Natural killer cell (primary cell): ENCODE measurements around the gene URGCP. TPM values are rescaled to one million over a fixed set of nuclear protein-coding genes. Genes with fewer than 3 reads are reported as not detected.

Experiments
- ATAC-seq, 3 donors: fragments of 150-1000 bp in 2 of 3; fragments of 200-7000 bp in 1 of 3; cut with Tn5 transposase; 1 replicate in 1 of 3; 2 replicates in 2 of 3; pipeline ENCODE4 v1.10.0; 2021; ENCODE audit warnings: mild to moderate bottlenecking in 2 of 3, moderate library complexity in 2 of 3
- DNase-seq, 2 donors: peaks; one replicate each; pipeline versions ENCODE4 v3.0.0 to v3.0.0-alpha.2; 2013 to 2021; ENCODE audit warnings: mixed read lengths in 1 of 2
- H3K27ac ChIP-seq: one replicate; pipeline ENCODE4 v1.5.1; 2013; ENCODE audit warnings: mild to moderate bottlenecking, low read length
- H3K27me3 ChIP-seq: one replicate; pipeline ENCODE4 v1.6.1; 2013; ENCODE audit warnings: low read length; ENCODE audit not compliant: control insufficient read depth, insufficient read depth
- H3K36me3 ChIP-seq: one replicate; pipeline ENCODE4 v1.6.1; 2013; ENCODE audit warnings: low read length; ENCODE audit not compliant: control insufficient read depth, insufficient read depth
- H3K4me1 ChIP-seq: one replicate; pipeline ENCODE4 v1.6.1; 2013; ENCODE audit warnings: low read length; ENCODE audit not compliant: control insufficient read depth, insufficient read depth
- H3K4me3 ChIP-seq: one replicate; pipeline ENCODE4 v1.5.1; 2013; ENCODE audit warnings: low read length
- H3K9me3 ChIP-seq: one replicate; pipeline ENCODE4 v1.6.1; 2013; ENCODE audit warnings: low read length; ENCODE audit not compliant: control insufficient read depth, insufficient read depth
- H3K27ac Mint-ChIP-seq, 2 donors: one replicate each; pipeline ENCODE4 v1.8.0; 2022; ENCODE audit warnings: mild to moderate bottlenecking in 2 of 2, mixed read lengths in 2 of 2, moderate library complexity in 1 of 2
- H3K27me3 Mint-ChIP-seq, 2 donors: one replicate each; pipeline ENCODE4 v1.8.0; 2022; ENCODE audit warnings: low read depth in 2 of 2, mixed read lengths in 2 of 2
- H3K36me3 Mint-ChIP-seq: one replicate; pipeline ENCODE4 v1.8.0; 2022; ENCODE audit warnings: mixed read lengths
- H3K4me1 Mint-ChIP-seq, 2 donors: one replicate each; pipeline ENCODE4 v1.8.0; 2022; ENCODE audit warnings: mixed read lengths in 2 of 2
- H3K4me3 Mint-ChIP-seq: one replicate; pipeline ENCODE4 v1.8.0; 2022; ENCODE audit warnings: mild to moderate bottlenecking, moderate library complexity, mixed read lengths
- H3K9me3 Mint-ChIP-seq, 2 donors: one replicate each; pipeline ENCODE4 v1.8.0; 2022; ENCODE audit warnings: mixed read lengths in 2 of 2
- WGBS: methylation state at CpG from one replicate; pipeline ENCODE4 v1.1.7; 2013; ENCODE audit warnings: missing lambda C conversion rate; ENCODE audit not compliant: insufficient coverage; 5-methylcytosine and 5-hydroxymethylcytosine counted together
- intact Hi-C: fragments of 100-400 bp; cut with micrococcal nuclease; formaldehyde crosslinking; loops from one replicate; pipeline ENCODE4 v1.14.2; 2022
- total RNA-seq, 4 donors: library from RNA; stranded (reverse); fragments of 120-200 nt in 1 of 4; gene quantifications; one replicate each; pipeline versions ENCODE4 v1.2.3 to v1.2.4, GENCODE V29; 2013 to 2022
- TF ChIP-seq, protein P1 (sequence below): fragments of 200-600 bp; IDR thresholded peaks from one replicate; pipeline ENCODE4 v1.8.0; 2022; ENCODE audit warnings: antibody characterized with exemption

The URGCP gene
- total RNA-seq, 3 donors from 2014 or later (not counting 1 experiment from before 2014, with no cell fraction given) = 11.5 to 24.4 (median 21.5) TPM

DNA sequence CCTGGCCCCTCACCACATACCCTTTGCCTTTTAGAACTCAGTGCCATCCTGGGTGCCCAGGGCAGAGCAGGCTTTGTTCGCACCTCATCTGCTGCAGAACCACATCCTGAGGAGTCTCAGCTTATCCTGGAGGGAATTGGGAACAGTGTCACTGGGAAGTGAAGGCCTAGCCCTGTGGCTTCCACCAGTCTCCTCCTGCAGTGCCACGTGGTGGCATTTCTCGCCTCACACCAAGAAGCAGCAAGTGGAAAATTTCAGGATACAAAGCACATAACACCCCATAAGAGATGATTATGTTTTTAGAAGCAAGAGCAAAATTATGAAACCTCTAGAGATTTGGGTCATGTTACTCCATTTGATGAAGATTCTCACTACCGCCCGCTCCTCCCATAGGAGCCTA, 46.7 kb upstream of the URGCP start:
- Mint-ChIP-seq H3K9me3 (no peaks in the 10 kb centered on the region), H3K27me3 (no peaks in the 10 kb centered on the region), H3K4me3 (no peak overlapping the region), H3K4me1 (no peaks in the 10 kb centered on the region), H3K36me3 (no peaks in the 10 kb centered on the region), H3K27ac (no peak overlapping the region)
- DNase-seq (no peak), ATAC-seq (no peak)
- H3K4me3 ChIP-seq = no peak overlapping the region
- no peaks in the 10 kb centered on the region for H3K9me3 ChIP-seq
- intact Hi-C loops = no loop called here
- no peaks in the 10 kb centered on the region for H3K27me3 ChIP-seq
- H3K4me1 ChIP-seq = no peaks in the 10 kb centered on the region
- H3K36me3 ChIP-seq = peaks cover 16% of the 10 kb centered on the region
- TF ChIP-seq, protein P1, sequence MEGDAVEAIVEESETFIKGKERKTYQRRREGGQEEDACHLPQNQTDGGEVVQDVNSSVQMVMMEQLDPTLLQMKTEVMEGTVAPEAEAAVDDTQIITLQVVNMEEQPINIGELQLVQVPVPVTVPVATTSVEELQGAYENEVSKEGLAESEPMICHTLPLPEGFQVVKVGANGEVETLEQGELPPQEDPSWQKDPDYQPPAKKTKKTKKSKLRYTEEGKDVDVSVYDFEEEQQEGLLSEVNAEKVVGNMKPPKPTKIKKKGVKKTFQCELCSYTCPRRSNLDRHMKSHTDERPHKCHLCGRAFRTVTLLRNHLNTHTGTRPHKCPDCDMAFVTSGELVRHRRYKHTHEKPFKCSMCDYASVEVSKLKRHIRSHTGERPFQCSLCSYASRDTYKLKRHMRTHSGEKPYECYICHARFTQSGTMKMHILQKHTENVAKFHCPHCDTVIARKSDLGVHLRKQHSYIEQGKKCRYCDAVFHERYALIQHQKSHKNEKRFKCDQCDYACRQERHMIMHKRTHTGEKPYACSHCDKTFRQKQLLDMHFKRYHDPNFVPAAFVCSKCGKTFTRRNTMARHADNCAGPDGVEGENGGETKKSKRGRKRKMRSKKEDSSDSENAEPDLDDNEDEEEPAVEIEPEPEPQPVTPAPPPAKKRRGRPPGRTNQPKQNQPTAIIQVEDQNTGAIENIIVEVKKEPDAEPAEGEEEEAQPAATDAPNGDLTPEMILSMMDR = no peak
- H3K27ac ChIP-seq = no peak overlapping the region
- 98% methylated on average over 3 of the region's 5 CpGs for WGBS

DNA sequence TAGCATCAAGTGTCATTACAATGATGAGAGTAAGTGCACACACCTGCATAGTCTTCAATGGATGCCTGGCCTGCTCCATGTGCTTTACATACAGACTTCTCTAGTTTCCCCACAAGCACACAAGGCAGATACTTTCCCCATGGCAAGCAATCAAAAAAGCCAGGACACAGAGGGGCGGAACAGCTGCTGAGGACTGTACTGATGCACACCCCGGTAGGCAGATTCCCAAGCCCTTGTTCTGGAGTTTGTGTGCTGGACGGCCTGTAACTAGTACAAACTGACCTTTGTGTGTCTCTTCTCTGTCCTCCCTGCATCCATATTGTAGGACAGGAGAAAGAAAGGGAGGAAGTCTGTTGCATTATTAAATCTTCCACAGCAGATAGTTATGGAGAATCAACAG, 45.6 kb upstream of the URGCP start:
- no peak overlapping the region for H3K4me3 Mint-ChIP-seq
- H3K4me1 Mint-ChIP-seq = no peaks in the 10 kb centered on the region
- no peaks in the 10 kb centered on the region for H3K36me3 Mint-ChIP-seq
- Histone ChIP-seq H3K27me3 (no peaks in the 10 kb centered on the region), H3K9me3 (no peaks in the 10 kb centered on the region), H3K4me1 (no peaks in the 10 kb centered on the region), H3K4me3 (no peak overlapping the region), H3K27ac (no peak overlapping the region), H3K36me3 (peaks cover 16% of the 10 kb centered on the region)
- intact Hi-C loops = no loop called here
- 99% methylated on average over 3 of the region's 3 CpGs for WGBS
- no peaks in the 10 kb centered on the region for H3K27me3 Mint-ChIP-seq
- ATAC-seq (no peak), DNase-seq (no peak)
- H3K27ac Mint-ChIP-seq = no peak overlapping the region
- TF ChIP-seq, protein P1 = no peak
- H3K9me3 Mint-ChIP-seq = no peaks in the 10 kb centered on the region

DNA sequence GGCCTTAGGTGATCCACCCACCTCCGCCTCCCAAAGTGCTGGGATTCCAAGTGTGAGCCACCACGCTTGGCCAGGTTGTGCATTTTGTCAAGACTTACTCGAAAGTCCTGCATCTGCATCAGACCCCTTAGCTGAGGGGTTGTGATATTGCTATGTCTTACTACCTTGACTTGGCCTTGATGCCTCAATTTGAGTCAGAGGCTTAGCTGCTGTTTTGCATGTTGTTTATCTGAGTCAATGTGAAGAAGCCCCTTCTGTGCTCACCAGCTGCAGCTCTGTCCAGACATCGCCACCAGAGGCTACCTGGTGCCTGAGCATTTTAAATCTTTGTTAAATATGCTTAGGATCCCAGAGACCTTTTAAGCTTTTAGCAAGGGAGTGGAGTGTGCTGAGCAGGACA, 37.9 kb upstream of the URGCP start:
- TF ChIP-seq, protein P1 = no peak
- intact Hi-C loops = no loop called here
- H3K27ac ChIP-seq = no peak overlapping the region
- no peaks in the 10 kb centered on the region for H3K9me3 ChIP-seq
- Mint-ChIP-seq H3K27me3 (no peaks in the 10 kb centered on the region), H3K4me1 (no peaks in the 10 kb centered on the region), H3K4me3 (no peak overlapping the region), H3K9me3 (no peaks in the 10 kb centered on the region), H3K36me3 (no peaks in the 10 kb centered on the region), H3K27ac (no peak overlapping the region)
- no peak for ATAC-seq
- no peaks in the 10 kb centered on the region for H3K27me3 ChIP-seq
- 88% methylated on average over 4 of the region's 4 CpGs for WGBS
- DNase-seq = no peak
- no peak overlapping the region for H3K4me3 ChIP-seq
- H3K36me3 ChIP-seq = no peaks in the 10 kb centered on the region
- H3K4me1 ChIP-seq = no peaks in the 10 kb centered on the region

DNA sequence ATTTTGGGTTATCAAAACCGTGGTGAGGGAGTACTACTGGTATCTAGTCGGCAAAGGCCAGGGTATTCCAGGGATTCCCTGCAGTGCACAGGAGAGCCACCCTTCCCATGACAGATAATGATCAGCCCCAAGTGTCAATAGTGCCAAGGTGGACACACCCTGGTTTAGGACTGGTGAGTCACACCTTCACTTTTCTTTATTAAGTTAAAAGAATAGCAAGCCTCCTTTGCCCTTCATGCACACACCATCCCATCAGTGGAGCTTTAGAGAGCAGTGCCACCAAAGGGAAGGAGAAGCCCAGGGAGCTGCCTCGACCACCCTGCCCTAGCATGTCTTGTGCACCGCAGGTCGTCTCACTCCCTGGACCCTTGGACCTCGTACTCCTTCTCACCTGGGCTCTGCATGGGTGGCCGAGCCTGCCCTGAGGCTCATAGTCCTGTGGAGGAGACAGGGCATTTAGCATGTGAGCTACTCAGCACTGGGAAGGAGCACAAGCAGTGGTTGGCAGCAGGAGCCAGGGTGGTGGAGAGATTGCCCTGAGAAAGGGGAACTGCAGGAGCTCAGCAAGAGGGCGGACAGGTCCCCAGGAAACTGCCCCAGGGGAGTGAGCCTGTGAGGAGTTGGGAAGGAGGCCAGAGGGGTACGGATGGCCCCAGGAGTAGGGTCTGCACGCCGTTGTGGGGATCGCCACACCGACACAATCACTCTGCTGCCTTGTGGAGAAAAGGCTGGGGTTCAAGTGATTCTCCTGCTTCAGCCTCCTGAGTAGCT, 37.2 kb upstream of the URGCP start:
- H3K27me3 ChIP-seq = no peaks in the 10 kb centered on the region
- Mint-ChIP-seq H3K27ac (no peak overlapping the region), H3K4me3 (no peak overlapping the region), H3K4me1 (no peaks in the 10 kb centered on the region), H3K9me3 (no peaks in the 10 kb centered on the region), H3K27me3 (no peaks in the 10 kb centered on the region), H3K36me3 (no peaks in the 10 kb centered on the region)
- no peak overlapping the region for H3K27ac ChIP-seq
- no peaks in the 10 kb centered on the region for H3K4me1 ChIP-seq
- TF ChIP-seq, protein P1 = no peak
- ATAC-seq = no peak
- intact Hi-C loops = no loop called here
- WGBS = 91% methylated on average over 13 of the region's 13 CpGs
- no peaks in the 10 kb centered on the region for H3K36me3 ChIP-seq
- no peak overlapping the region for H3K4me3 ChIP-seq
- no peak for DNase-seq
- H3K9me3 ChIP-seq = no peaks in the 10 kb centered on the region
